Measurements from ENCODE around the gene EXOC3L4. TPM values are rescaled to one million over a fixed set of nuclear protein-coding genes. Genes with fewer than 3 reads are reported as not detected.

Gene EXOC3L4
- total RNA-seq, 1 donor from 2014 or later, result not detected

DNA sequence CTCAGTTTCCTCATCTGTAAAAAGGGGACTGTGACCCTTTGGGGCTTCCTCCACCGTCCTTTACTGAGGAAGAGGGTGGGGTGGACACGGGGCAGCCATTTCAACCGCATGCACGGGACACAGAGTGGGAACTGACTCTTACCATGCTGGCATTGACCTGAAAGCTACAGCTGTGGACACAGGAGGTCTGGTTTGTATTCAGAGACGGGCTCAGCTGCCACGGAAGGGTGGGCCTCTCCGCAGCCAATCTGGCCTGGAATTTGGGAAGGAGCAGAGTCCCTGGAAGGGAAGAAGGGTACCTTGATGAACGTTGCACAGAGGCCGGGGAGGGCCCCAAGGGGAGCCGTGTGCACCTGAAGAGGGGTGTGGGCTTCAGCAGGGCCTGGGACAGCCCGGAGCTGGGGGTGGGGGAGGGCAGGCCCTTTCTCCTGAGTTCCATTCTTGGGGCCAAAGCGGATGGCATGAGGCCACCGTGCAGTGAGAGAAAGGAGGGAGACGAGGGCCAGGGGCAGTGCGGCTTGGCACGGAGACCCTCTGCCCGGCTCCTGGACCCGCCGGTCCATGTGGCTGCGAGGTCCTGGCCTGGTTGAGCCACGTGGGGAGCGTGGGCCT lies 43.3 kb downstream of the EXOC3L4 start:
- no peak overlapping the region for H3K27ac ChIP-seq

DNA sequence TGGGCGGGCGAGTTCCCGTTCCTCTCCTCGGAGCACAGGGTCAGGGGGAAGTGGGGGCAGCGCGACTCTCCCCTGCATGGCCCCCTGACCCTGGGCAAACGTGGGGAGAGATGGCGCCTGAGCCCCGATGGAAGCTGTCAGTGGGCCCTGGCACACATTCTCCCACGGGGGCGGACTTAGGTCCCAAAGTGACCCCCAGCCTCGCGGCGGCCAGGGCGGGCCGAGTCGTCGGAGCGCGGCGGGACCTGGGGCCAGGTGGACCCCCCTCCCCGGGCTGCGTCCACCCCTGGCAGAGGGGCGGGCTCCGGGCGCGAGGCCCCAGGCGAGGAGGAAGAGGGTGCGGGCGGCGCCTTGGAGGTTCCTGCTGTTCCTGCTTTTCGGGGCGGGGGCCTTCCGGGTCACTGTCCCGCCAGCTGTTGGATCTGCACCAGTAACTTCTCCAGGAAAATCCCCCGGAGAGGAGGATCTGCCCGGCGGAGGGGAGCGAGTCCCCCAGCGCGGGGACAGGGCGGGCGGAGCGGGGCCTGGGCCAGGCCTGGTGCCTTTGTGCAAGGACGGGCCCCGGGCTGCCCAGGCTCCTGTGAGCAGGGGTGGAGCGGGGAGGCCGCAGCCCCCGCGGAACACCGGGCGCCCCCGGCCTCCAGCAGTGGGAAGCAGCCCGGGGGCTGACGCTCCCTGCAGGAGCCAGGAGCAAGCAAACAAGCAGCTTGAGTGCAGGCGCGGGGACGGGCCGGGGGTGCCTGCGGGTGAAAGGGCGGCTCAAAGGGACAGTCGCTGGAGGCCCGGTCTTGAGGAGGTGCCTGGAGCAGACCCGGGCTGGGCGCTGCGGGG lies 44.0 kb downstream of the EXOC3L4 start:
- DNase-seq (ENCODE audit: low spot score in 2 of 2), result no peak
- Histone ChIP-seq H3K4me1 (no peaks in the 10 kb centered on the region), H3K36me3 (peaks cover 5 to 11% of the 10 kb centered on the region in 2 donors), H3K4me3 (peak overlapping the region in 1 of 2 donors; percentile 20), H3K9me3 (no peaks in the 10 kb centered on the region), H3K27me3 (peaks cover 3% of the 10 kb centered on the region), H3K27ac (no peak overlapping the region)
- intact Hi-C loops (cut with DNase I), result no loop called here
- TF ChIP-seq, protein P1, sequence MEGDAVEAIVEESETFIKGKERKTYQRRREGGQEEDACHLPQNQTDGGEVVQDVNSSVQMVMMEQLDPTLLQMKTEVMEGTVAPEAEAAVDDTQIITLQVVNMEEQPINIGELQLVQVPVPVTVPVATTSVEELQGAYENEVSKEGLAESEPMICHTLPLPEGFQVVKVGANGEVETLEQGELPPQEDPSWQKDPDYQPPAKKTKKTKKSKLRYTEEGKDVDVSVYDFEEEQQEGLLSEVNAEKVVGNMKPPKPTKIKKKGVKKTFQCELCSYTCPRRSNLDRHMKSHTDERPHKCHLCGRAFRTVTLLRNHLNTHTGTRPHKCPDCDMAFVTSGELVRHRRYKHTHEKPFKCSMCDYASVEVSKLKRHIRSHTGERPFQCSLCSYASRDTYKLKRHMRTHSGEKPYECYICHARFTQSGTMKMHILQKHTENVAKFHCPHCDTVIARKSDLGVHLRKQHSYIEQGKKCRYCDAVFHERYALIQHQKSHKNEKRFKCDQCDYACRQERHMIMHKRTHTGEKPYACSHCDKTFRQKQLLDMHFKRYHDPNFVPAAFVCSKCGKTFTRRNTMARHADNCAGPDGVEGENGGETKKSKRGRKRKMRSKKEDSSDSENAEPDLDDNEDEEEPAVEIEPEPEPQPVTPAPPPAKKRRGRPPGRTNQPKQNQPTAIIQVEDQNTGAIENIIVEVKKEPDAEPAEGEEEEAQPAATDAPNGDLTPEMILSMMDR (IDR thresholded peaks at IDR 0.05), result no peak

More for the DNA sequence above, 43.3 kb downstream of the EXOC3L4 start:
- TF ChIP-seq, protein P1 (IDR thresholded peaks at IDR 0.05), result no peak
- Histone ChIP-seq H3K9me3 (no peaks in the 10 kb centered on the region), H3K4me1 (no peaks in the 10 kb centered on the region), H3K4me3 (no peak overlapping the region), H3K36me3 (peaks cover 8 to 11% of the 10 kb centered on the region in 2 donors), H3K27me3 (peaks cover 3% of the 10 kb centered on the region)
- intact Hi-C loops (cut with DNase I), result no loop called here
- no peak for DNase-seq (ENCODE audit: low spot score in 2 of 2)

GRCh38 chr14:103139132-103140025 lies 44.9 kb downstream of the EXOC3L4 start:
- Histone ChIP-seq H3K36me3 (peaks cover 0 to 8% of the 10 kb centered on the region in 2 donors), H3K4me1 (no peaks in the 10 kb centered on the region), H3K4me3 (peak overlapping the region in 1 of 2 donors; percentile 20), H3K27me3 (peaks cover 3% of the 10 kb centered on the region), H3K27ac (no peak overlapping the region), H3K9me3 (no peaks in the 10 kb centered on the region)
- TF ChIP-seq, protein P1 (IDR thresholded peaks at IDR 0.05), result no peak
- no peak for DNase-seq (ENCODE audit: low spot score in 2 of 2)
- intact Hi-C loops (cut with DNase I), result no loop called here

DNA sequence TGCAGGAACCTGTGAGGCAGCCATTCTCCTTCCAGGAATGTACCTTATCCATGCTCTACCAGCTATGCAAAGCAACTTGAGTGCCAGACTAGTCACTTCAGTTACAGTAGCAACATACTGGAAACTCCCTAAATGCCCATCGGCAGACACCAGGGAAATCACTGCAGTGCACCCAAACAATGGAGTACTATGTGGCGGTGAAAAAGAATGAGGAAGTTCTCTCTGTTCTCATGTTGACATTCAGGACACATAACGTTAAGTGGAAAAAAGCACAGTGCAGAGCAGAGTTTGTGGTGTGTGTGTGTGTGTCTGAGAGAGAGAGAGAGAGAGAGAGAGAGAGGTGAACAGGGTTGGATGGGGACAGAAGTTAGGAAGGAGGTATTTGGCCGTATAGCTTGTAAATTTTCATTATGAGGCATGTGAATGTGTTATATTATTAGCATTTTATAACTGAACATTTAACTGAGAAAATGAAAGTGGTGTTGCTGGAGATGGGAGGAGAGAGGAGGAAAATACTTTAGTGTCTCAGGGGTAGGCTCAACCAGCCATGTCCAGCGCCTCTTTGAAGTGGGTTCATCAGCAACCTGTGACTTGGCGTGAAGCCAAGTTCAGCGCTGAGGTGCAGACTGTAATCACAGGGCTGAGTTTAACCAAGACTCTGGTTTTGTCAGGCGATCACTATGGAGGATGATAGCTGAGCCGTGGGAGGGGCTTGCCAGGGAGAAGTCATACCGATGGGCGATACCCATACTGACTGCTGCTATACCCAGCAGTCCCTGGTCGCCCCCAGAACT lies 46.0 kb downstream of the EXOC3L4 start:
- peaks cover 3% of the 10 kb centered on the region for H3K27me3 ChIP-seq
- no peaks in the 10 kb centered on the region for H3K4me1 ChIP-seq
- DNase-seq (ENCODE audit: low spot score in 2 of 2), result no peak
- H3K4me3 ChIP-seq, result no peak overlapping the region
- no peaks in the 10 kb centered on the region for H3K36me3 ChIP-seq
- intact Hi-C loops (cut with DNase I), result no loop called here
- TF ChIP-seq, protein P1 (IDR thresholded peaks at IDR 0.05), result no peak
- H3K9me3 ChIP-seq, result no peaks in the 10 kb centered on the region
- H3K27ac ChIP-seq, result no peak overlapping the region

Data from ascending aorta (tissue), 2 donors.